Peyer's patch (tissue), 4 donors: ENCODE results near the gene ANXA2. TPM values are rescaled to one million over a fixed set of nuclear protein-coding genes. Genes with fewer than 3 reads are reported as not detected.

Source experiments
- DNase-seq, 3 donors: peaks; one replicate each; pipeline ENCODE4 v3.0.0-alpha.2; 2017 to 2019
- H3K27ac ChIP-seq, 4 donors: fragments of 200-600 bp; sonication (generic); one replicate each; pipeline ENCODE4 v1.5.1; 2016 to 2019
- H3K27me3 ChIP-seq, 2 donors: fragments of 200-600 bp; sonication (generic); one replicate each; pipeline ENCODE4 v1.5.1; 2019
- H3K36me3 ChIP-seq, 3 donors: fragments of 200-600 bp; sonication (generic); one replicate each; pipeline ENCODE4 v1.5.1; 2016 to 2019
- H3K4me1 ChIP-seq, 4 donors: fragments of 200-600 bp; sonication (generic); one replicate each; pipeline ENCODE4 v1.5.1; 2016 to 2019
- H3K4me3 ChIP-seq, 4 donors: fragments of 200-600 bp; sonication (generic); 1 replicate in 3 of 4; 2 replicates in 1 of 4; pipeline ENCODE4 v1.5.1; 2016 to 2019; ENCODE audit warnings: mild to moderate bottlenecking in 1 of 4
- H3K9me3 ChIP-seq, 4 donors: fragments of 200-600 bp; sonication (generic); one replicate each; pipeline ENCODE4 v1.5.1; 2016 to 2019; ENCODE audit warnings: mild to moderate bottlenecking in 1 of 4
- POLR2A ChIP-seq, 2 donors: fragments of 450-650 bp; IDR thresholded peaks; one replicate each; pipeline ENCODE4 v1.5.1; 2017; ENCODE audit warnings: antibody characterized with exemption in 2 of 2, mild to moderate bottlenecking in 2 of 2, moderate library complexity in 2 of 2
- total RNA-seq, 4 donors: library from RNA; depleted of rRNA; stranded (reverse); fragments of >200 nt; gene quantifications; one replicate each; pipeline ENCODE4 v1.1.0, GENCODE V29; 2016
- TF ChIP-seq, protein P1 (sequence below), 6 experiments: fragments of 450-650 bp in 4 of 6; fragments of 200-600 bp in 2 of 6; sonication (generic) in 1 of 6; IDR thresholded peaks; one replicate each; pipeline ENCODE4 v1.5.1; 2017 to 2019; ENCODE audit warnings: antibody characterized with exemption in 6 of 6, mild to moderate bottlenecking in 3 of 6, moderate library complexity in 1 of 6

Gene ANXA2
- total RNA-seq, 4 donors from 2014 or later = 564 to 802 (median 681) TPM

GRCh38 chr15:60356832-60357231, 41.0 kb downstream of the ANXA2 start:
- H3K4me3 ChIP-seq = no peak overlapping the region
- no peaks in the 10 kb centered on the region for H3K9me3 ChIP-seq
- TF ChIP-seq, protein P1, sequence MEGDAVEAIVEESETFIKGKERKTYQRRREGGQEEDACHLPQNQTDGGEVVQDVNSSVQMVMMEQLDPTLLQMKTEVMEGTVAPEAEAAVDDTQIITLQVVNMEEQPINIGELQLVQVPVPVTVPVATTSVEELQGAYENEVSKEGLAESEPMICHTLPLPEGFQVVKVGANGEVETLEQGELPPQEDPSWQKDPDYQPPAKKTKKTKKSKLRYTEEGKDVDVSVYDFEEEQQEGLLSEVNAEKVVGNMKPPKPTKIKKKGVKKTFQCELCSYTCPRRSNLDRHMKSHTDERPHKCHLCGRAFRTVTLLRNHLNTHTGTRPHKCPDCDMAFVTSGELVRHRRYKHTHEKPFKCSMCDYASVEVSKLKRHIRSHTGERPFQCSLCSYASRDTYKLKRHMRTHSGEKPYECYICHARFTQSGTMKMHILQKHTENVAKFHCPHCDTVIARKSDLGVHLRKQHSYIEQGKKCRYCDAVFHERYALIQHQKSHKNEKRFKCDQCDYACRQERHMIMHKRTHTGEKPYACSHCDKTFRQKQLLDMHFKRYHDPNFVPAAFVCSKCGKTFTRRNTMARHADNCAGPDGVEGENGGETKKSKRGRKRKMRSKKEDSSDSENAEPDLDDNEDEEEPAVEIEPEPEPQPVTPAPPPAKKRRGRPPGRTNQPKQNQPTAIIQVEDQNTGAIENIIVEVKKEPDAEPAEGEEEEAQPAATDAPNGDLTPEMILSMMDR (IDR thresholded peaks at IDR 0.05) = no peak
- no peak for TF ChIP-seq POLR2A (IDR thresholded peaks at IDR 0.05)
- no peak for DNase-seq
- no peak overlapping the region for H3K27ac ChIP-seq
- H3K36me3 ChIP-seq = peaks cover 0 to 88% (median 5%) of the 10 kb centered on the region in 3 donors
- peaks cover 0 to 17% (median 0%) of the 10 kb centered on the region in 4 donors for H3K4me1 ChIP-seq
- H3K27me3 ChIP-seq = no peaks in the 10 kb centered on the region

GRCh38 chr15:60355148-60355857, 42.5 kb downstream of the ANXA2 start:
- Histone ChIP-seq H3K36me3 (peaks cover 0 to 91% (median 5%) of the 10 kb centered on the region in 3 donors), H3K4me1 (peaks cover 0 to 15% (median 0%) of the 10 kb centered on the region in 4 donors), H3K9me3 (no peaks in the 10 kb centered on the region), H3K4me3 (no peak overlapping the region), H3K27me3 (no peaks in the 10 kb centered on the region), H3K27ac (no peak overlapping the region)
- no peak for DNase-seq
- no peak for TF ChIP-seq POLR2A (IDR thresholded peaks at IDR 0.05)
- TF ChIP-seq, protein P1 (IDR thresholded peaks at IDR 0.05) = no peak

- Histone ChIP-seq H3K36me3 (peaks cover 0 to 91% (median 5%) of the 10 kb centered on the region in 3 donors), H3K27me3 (no peaks in the 10 kb centered on the region), H3K4me3 (no peak overlapping the region), H3K4me1 (no peaks in the 10 kb centered on the region), H3K27ac (no peak overlapping the region), H3K9me3 (no peaks in the 10 kb centered on the region)
- TF ChIP-seq, protein P1 (IDR thresholded peaks at IDR 0.05) = no peak
- no peak for TF ChIP-seq POLR2A (IDR thresholded peaks at IDR 0.05)
- no peak for DNase-seq
These were observed 44.4 kb downstream of the ANXA2 start for GRCh38 chr15:60353245-60353920.

GRCh38 chr15:60352525-60352924, 45.3 kb downstream of the ANXA2 start:
- no peaks in the 10 kb centered on the region for H3K27me3 ChIP-seq
- no peaks in the 10 kb centered on the region for H3K9me3 ChIP-seq
- peaks cover 0 to 96% (median 5%) of the 10 kb centered on the region in 3 donors for H3K36me3 ChIP-seq
- no peak overlapping the region for H3K27ac ChIP-seq
- H3K4me3 ChIP-seq = no peak overlapping the region
- DNase-seq = no peak
- TF ChIP-seq, protein P1 (IDR thresholded peaks at IDR 0.05) = no peak
- no peak for TF ChIP-seq POLR2A (IDR thresholded peaks at IDR 0.05)
- no peaks in the 10 kb centered on the region for H3K4me1 ChIP-seq

- Histone ChIP-seq H3K27ac (no peak overlapping the region), H3K36me3 (peaks cover 0 to 96% (median 5%) of the 10 kb centered on the region in 3 donors), H3K4me1 (no peaks in the 10 kb centered on the region), H3K4me3 (no peak overlapping the region), H3K27me3 (no peaks in the 10 kb centered on the region), H3K9me3 (no peaks in the 10 kb centered on the region)
- TF ChIP-seq, protein P1 (IDR thresholded peaks at IDR 0.05) = no peak
- no peak for TF ChIP-seq POLR2A (IDR thresholded peaks at IDR 0.05)
- DNase-seq = no peak
These were observed 46.7 kb downstream of the ANXA2 start for GRCh38 chr15:60351066-60351465.
